Measurements from ENCODE around the gene POP4. TPM values are rescaled to one million over a fixed set of nuclear protein-coding genes. Genes with fewer than 3 reads are reported as not detected.

Gene POP4
- total and polyA plus RNA-seq, 2 donors = 76.3 to 85.0 TPM

GRCh38 chr19:29587059-29587458 is 19.0 kb upstream of the POP4 start:
- Histone ChIP-seq H3K27me3 (ENCODE audit: control insufficient read depth in 2 of 2, insufficient read depth in 1 of 2, low read length in 1 of 2) (no peaks in the 10 kb centered on the region), H3K36me3 (ENCODE audit: control insufficient read depth in 2 of 2, insufficient read depth in 2 of 2, low read length in 1 of 2) (no peaks in the 10 kb centered on the region), H3K27ac (ENCODE audit: low read depth in 1 of 2, low read length in 1 of 2) (no peak overlapping the region), H3K4me3 (ENCODE audit: low read length in 2 of 2) (no peak overlapping the region), H3K4me1 (ENCODE audit: control insufficient read depth in 2 of 2, insufficient read depth in 2 of 2, low read length in 2 of 2) (no peaks in the 10 kb centered on the region), H3K9me3 (ENCODE audit: control insufficient read depth in 2 of 2, insufficient read depth in 1 of 2, low read length in 1 of 2) (no peaks in the 10 kb centered on the region)
- WGBS = 85% methylated on average over 3 of the region's 3 CpGs
- no peak for DNase-seq (ENCODE audit: low read depth in 6 of 9, low spot score in 9 of 9)

- Histone ChIP-seq H3K4me1 (ENCODE audit: control insufficient read depth in 2 of 2, insufficient read depth in 2 of 2, low read length in 2 of 2) (no peaks in the 10 kb centered on the region), H3K27me3 (ENCODE audit: control insufficient read depth in 2 of 2, insufficient read depth in 1 of 2, low read length in 1 of 2) (no peaks in the 10 kb centered on the region), H3K9me3 (ENCODE audit: control insufficient read depth in 2 of 2, insufficient read depth in 1 of 2, low read length in 1 of 2) (no peaks in the 10 kb centered on the region), H3K36me3 (ENCODE audit: control insufficient read depth in 2 of 2, insufficient read depth in 2 of 2, low read length in 1 of 2) (no peaks in the 10 kb centered on the region), H3K27ac (ENCODE audit: low read depth in 1 of 2, low read length in 1 of 2) (no peak overlapping the region), H3K4me3 (ENCODE audit: low read length in 2 of 2) (no peak overlapping the region)
- peak in 2 of 9 donors; percentile 8 to 43 for DNase-seq (ENCODE audit: low read depth in 6 of 9, low spot score in 9 of 9)
- WGBS = 68% methylated on average over 2 of the region's 2 CpGs
Measured at GRCh38 chr19:29587518-29587986, 18.5 kb upstream of the POP4 start.

DNA sequence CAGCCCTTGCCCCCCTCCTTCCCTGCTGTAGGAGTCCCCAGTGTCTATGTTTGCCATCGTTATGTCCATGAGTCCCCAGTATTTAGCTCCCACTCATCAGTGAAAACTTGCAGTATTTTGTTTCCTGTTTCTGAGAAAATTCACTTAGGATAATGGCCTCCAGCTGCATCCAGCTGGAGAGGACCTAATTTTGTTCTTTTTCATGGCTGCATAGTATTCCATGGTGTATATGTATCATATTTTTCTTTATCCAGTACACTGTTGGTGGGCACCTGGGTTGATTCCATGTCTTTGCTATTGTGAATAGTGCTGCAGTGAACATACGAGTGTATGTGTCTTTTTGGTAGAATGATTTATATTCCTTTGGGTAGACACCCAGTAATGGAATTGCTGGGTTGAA is 18.0 kb upstream of the POP4 start:
- H3K27me3 ChIP-seq (ENCODE audit: control insufficient read depth in 2 of 2, insufficient read depth in 1 of 2, low read length in 1 of 2) = no peaks in the 10 kb centered on the region
- no peak overlapping the region for H3K27ac ChIP-seq (ENCODE audit: low read depth in 1 of 2, low read length in 1 of 2)
- no peak for DNase-seq (ENCODE audit: low read depth in 6 of 9, low spot score in 9 of 9)
- no peaks in the 10 kb centered on the region for H3K36me3 ChIP-seq (ENCODE audit: control insufficient read depth in 2 of 2, insufficient read depth in 2 of 2, low read length in 1 of 2)
- H3K4me1 ChIP-seq (ENCODE audit: control insufficient read depth in 2 of 2, insufficient read depth in 2 of 2, low read length in 2 of 2) = no peaks in the 10 kb centered on the region
- H3K4me3 ChIP-seq (ENCODE audit: low read length in 2 of 2) = no peak overlapping the region
- 94% methylated on average over 2 of the region's 2 CpGs for WGBS
- H3K9me3 ChIP-seq (ENCODE audit: control insufficient read depth in 2 of 2, insufficient read depth in 1 of 2, low read length in 1 of 2) = no peaks in the 10 kb centered on the region

- DNase-seq (ENCODE audit: low read depth in 6 of 9, low spot score in 9 of 9) = no peak
- Histone ChIP-seq H3K4me1 (ENCODE audit: control insufficient read depth in 2 of 2, insufficient read depth in 2 of 2, low read length in 2 of 2) (no peaks in the 10 kb centered on the region), H3K36me3 (ENCODE audit: control insufficient read depth in 2 of 2, insufficient read depth in 2 of 2, low read length in 1 of 2) (no peaks in the 10 kb centered on the region), H3K4me3 (ENCODE audit: low read length in 2 of 2) (no peak overlapping the region), H3K9me3 (ENCODE audit: control insufficient read depth in 2 of 2, insufficient read depth in 1 of 2, low read length in 1 of 2) (no peaks in the 10 kb centered on the region), H3K27ac (ENCODE audit: low read depth in 1 of 2, low read length in 1 of 2) (no peak overlapping the region), H3K27me3 (ENCODE audit: control insufficient read depth in 2 of 2, insufficient read depth in 1 of 2, low read length in 1 of 2) (peaks cover 0 to 3% of the 10 kb centered on the region in 2 donors)
- WGBS = 59% methylated on average over 5 of the region's 5 CpGs
Measured at GRCh38 chr19:29590278-29590677, 15.8 kb upstream of the POP4 start.

DNA sequence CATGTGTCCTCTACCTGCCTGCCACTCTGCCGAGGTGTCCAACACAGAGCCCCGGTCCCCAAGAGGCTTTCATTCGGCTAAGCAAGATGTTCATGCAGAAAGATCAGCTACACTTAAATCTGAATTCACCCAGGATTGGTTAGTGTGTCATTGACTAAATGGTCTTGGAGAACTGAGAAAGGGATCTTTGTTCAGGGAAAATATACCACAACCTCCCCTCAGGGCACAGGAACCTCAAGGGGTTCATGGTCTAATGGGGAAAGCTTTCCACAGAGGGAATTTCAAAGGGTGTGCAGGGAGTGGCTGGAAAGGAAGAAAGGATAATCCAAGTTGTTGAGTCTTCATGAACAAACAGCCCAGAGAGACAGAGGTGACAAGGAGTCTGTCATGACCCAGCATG is 14.4 kb upstream of the POP4 start:
- Histone ChIP-seq H3K27ac (ENCODE audit: low read depth in 1 of 2, low read length in 1 of 2) (no peak overlapping the region), H3K9me3 (ENCODE audit: control insufficient read depth in 2 of 2, insufficient read depth in 1 of 2, low read length in 1 of 2) (no peaks in the 10 kb centered on the region), H3K4me1 (ENCODE audit: control insufficient read depth in 2 of 2, insufficient read depth in 2 of 2, low read length in 2 of 2) (no peaks in the 10 kb centered on the region), H3K36me3 (ENCODE audit: control insufficient read depth in 2 of 2, insufficient read depth in 2 of 2, low read length in 1 of 2) (no peaks in the 10 kb centered on the region), H3K27me3 (ENCODE audit: control insufficient read depth in 2 of 2, insufficient read depth in 1 of 2, low read length in 1 of 2) (peaks cover 3 to 16% of the 10 kb centered on the region in 2 donors), H3K4me3 (ENCODE audit: low read length in 2 of 2) (no peak overlapping the region)
- WGBS = 97% methylated on average over 3 of the region's 3 CpGs
- no peak for DNase-seq (ENCODE audit: low read depth in 6 of 9, low spot score in 9 of 9)

- H3K9me3 ChIP-seq (ENCODE audit: control insufficient read depth in 2 of 2, insufficient read depth in 1 of 2, low read length in 1 of 2) = no peaks in the 10 kb centered on the region
- peaks cover 3 to 32% of the 10 kb centered on the region in 2 donors for H3K27me3 ChIP-seq (ENCODE audit: control insufficient read depth in 2 of 2, insufficient read depth in 1 of 2, low read length in 1 of 2)
- 88% methylated on average over 6 of the region's 6 CpGs for WGBS
Measured at GRCh38 chr19:29593869-29594268, 12.2 kb upstream of the POP4 start.

GRCh38 chr19:29596080-29596727 is 9.9 kb upstream of the POP4 start:
- peaks cover 3 to 32% of the 10 kb centered on the region in 2 donors for H3K27me3 ChIP-seq (ENCODE audit: control insufficient read depth in 2 of 2, insufficient read depth in 1 of 2, low read length in 1 of 2)
- H3K4me1 ChIP-seq (ENCODE audit: control insufficient read depth in 2 of 2, insufficient read depth in 2 of 2, low read length in 2 of 2) = no peaks in the 10 kb centered on the region
- H3K9me3 ChIP-seq (ENCODE audit: control insufficient read depth in 2 of 2, insufficient read depth in 1 of 2, low read length in 1 of 2) = no peaks in the 10 kb centered on the region
- H3K4me3 ChIP-seq (ENCODE audit: low read length in 2 of 2) = no peak overlapping the region
- no peak for DNase-seq (ENCODE audit: low read depth in 6 of 9, low spot score in 9 of 9)
- H3K27ac ChIP-seq (ENCODE audit: low read depth in 1 of 2, low read length in 1 of 2) = no peak overlapping the region
- H3K36me3 ChIP-seq (ENCODE audit: control insufficient read depth in 2 of 2, insufficient read depth in 2 of 2, low read length in 1 of 2) = no peaks in the 10 kb centered on the region
- 51% methylated on average over 10 of the region's 10 CpGs for WGBS

More at GRCh38 chr19:29593869-29594268, 12.2 kb upstream of the POP4 start:
- Histone ChIP-seq H3K36me3 (ENCODE audit: control insufficient read depth in 2 of 2, insufficient read depth in 2 of 2, low read length in 1 of 2) (no peaks in the 10 kb centered on the region), H3K4me1 (ENCODE audit: control insufficient read depth in 2 of 2, insufficient read depth in 2 of 2, low read length in 2 of 2) (no peaks in the 10 kb centered on the region), H3K4me3 (ENCODE audit: low read length in 2 of 2) (no peak overlapping the region), H3K27ac (ENCODE audit: low read depth in 1 of 2, low read length in 1 of 2) (no peak overlapping the region)
- DNase-seq (ENCODE audit: low read depth in 6 of 9, low spot score in 9 of 9) = no peak

DNA sequence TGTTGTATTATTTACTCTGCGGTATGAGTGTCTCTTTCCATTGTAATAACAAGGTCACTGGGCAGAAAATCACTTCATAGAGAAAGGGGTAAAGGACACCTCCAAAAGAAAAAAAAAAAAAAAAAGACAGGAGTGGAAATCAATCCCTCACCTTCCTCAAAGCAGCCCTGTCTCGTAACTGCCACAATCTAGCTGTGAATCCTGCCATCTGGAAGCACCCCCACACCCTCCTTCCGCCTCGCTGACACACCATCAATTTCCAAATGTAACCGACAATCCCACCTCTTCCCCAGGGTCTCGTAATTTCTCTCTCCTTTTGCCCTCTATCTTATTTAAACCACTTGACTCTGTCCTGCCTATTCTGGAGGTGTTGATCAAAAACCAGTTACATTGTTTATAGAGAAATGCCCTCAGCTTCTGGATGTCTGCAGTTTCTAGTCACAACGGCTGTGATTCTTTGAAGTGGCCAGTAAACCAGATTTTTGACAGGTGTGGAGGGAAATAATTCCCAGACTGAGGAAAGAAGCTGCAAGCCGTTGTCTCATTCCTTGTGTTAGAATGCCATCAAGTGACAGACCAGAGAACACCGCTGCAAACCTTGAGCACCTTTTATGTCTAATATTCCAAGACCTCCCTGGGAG is 9.1 kb upstream of the POP4 start:
- Histone ChIP-seq H3K36me3 (ENCODE audit: control insufficient read depth in 2 of 2, insufficient read depth in 2 of 2, low read length in 1 of 2) (no peaks in the 10 kb centered on the region), H3K27ac (ENCODE audit: low read depth in 1 of 2, low read length in 1 of 2) (no peak overlapping the region), H3K9me3 (ENCODE audit: control insufficient read depth in 2 of 2, insufficient read depth in 1 of 2, low read length in 1 of 2) (no peaks in the 10 kb centered on the region), H3K4me3 (ENCODE audit: low read length in 2 of 2) (no peak overlapping the region), H3K27me3 (ENCODE audit: control insufficient read depth in 2 of 2, insufficient read depth in 1 of 2, low read length in 1 of 2) (peaks cover 3 to 32% of the 10 kb centered on the region in 2 donors), H3K4me1 (ENCODE audit: control insufficient read depth in 2 of 2, insufficient read depth in 2 of 2, low read length in 2 of 2) (no peaks in the 10 kb centered on the region)
- no peak for DNase-seq (ENCODE audit: low read depth in 6 of 9, low spot score in 9 of 9)
- 35% methylated on average over 9 of the region's 9 CpGs for WGBS

DNA sequence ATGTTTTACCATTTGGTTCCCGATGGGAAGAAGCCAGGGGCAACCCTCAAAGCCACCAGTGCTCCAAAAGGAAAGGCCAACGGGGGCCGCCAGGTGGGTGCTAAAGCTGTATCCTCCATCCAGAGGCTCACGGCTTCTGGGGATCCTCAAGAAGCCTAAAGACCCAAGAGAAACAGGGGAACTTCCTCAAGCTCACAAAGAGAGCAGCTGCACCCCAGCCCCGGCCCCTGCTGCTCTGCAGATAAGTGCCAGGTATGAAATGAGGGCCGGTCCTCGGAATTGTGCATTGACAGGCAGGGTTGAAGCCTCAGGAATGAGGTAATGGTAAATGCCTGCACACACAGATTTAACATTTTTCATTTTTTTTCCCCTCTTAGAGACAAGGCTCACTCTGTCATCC is 8.0 kb upstream of the POP4 start:
- no peaks in the 10 kb centered on the region for H3K36me3 ChIP-seq (ENCODE audit: control insufficient read depth in 2 of 2, insufficient read depth in 2 of 2, low read length in 1 of 2)
- DNase-seq (ENCODE audit: low read depth in 6 of 9, low spot score in 9 of 9) = no peak
- H3K4me1 ChIP-seq (ENCODE audit: control insufficient read depth in 2 of 2, insufficient read depth in 2 of 2, low read length in 2 of 2) = no peaks in the 10 kb centered on the region
- H3K9me3 ChIP-seq (ENCODE audit: control insufficient read depth in 2 of 2, insufficient read depth in 1 of 2, low read length in 1 of 2) = no peaks in the 10 kb centered on the region
- no peak overlapping the region for H3K4me3 ChIP-seq (ENCODE audit: low read length in 2 of 2)
- no peak overlapping the region for H3K27ac ChIP-seq (ENCODE audit: low read depth in 1 of 2, low read length in 1 of 2)
- WGBS = 79% methylated on average over 7 of the region's 7 CpGs
- H3K27me3 ChIP-seq (ENCODE audit: control insufficient read depth in 2 of 2, insufficient read depth in 1 of 2, low read length in 1 of 2) = peaks cover 3 to 32% of the 10 kb centered on the region in 2 donors

All from thymus (tissue), 11 donors.